ENCODE measurements around the gene C2CD2L.

- TF ChIP-seq CTCF (conservative IDR thresholded peaks at IDR 0.05; ENCODE audit: low read depth, low read length) (no peak), EZH2 (IDR thresholded peaks at IDR 0.05; ENCODE audit: low read length, unreplicated experiment) (no peak), EZH2phosphoT487 (IDR thresholded peaks at IDR 0.05; ENCODE audit: borderline replicate concordance, low read length) (no peak)
Observed at GRCh38 chr11:119111361-119111925, 4.3 kb downstream of the C2CD2L start.

Measured in PC-3 (cell line).